ENCODE data around the gene TSGA10IP. TPM values are rescaled to one million over a fixed set of nuclear protein-coding genes. Genes with fewer than 3 reads are reported as not detected.
A peak's percentile ranks its signal among the peaks of the same experiment; 100 is the strongest.

Gene TSGA10IP
- total RNA-seq, 1 donor from 2014 or later: not detected

- DNase-seq (ENCODE audit: low spot score): no peak
Observed at GRCh38 chr11:65917434-65918210, 27.7 kb upstream of the TSGA10IP start.

DNA sequence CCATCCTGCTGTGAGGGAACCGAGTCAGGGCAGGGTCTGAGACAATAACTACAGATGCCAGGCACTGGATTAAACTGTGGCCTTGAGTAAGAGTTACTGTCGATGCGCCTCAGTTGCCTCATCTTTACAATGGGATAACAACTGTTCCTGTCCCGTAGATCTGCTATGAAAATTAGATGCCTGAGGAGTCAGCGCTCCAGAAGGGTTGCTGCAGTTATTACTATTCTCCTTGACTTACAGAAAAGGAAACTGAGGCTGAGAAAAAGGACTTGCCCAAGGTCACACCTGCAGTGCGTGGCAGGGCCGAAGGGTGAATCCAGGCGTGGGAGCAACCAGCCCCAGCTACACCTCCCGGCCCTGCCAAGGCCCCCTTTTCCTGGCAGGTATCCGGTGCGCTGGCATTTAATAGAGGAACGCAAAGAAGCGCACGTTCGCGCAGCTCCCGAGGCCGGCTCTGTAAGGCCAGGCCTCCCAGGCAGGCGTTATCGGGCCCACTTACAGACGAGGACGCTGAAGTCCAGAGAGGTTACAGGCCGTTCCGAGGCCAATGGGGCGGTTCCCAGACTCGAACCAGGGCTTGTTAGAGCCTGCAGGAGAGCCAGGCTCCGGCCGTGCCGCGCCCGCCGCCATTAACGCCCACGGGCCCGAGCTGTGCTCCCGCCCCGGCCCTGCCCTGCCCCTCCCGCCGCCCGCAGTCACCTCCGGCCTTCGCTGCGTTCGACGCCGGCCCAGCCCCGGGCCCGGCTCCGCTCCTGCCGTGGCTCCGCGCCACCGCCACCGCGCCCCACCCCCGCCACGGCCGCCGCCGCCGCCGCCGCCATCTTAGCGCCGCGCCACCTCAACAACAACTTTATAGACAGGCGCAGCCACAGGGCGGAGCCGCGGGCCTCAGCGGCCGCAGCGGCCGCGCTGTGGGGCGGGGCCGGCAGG lies 26.8 kb upstream of the TSGA10IP start, which contains the start of gene C11orf68:
C11orf68 (minus strand) TSS at position 852 of the 930 bp plus-strand sequence; CDS start at position 821, 31 bp downstream.
- no peak for DNase-seq (ENCODE audit: low spot score)

GRCh38 chr11:65919141-65919572 lies 26.1 kb upstream of the TSGA10IP start, which contains the start of gene DRAP1:
Gene DRAP1 (plus strand): TSS chr11:65919426. CDS start chr11:65919502, 76 bp downstream.
- DNase-seq (ENCODE audit: low spot score): peak; percentile 99

DNA sequence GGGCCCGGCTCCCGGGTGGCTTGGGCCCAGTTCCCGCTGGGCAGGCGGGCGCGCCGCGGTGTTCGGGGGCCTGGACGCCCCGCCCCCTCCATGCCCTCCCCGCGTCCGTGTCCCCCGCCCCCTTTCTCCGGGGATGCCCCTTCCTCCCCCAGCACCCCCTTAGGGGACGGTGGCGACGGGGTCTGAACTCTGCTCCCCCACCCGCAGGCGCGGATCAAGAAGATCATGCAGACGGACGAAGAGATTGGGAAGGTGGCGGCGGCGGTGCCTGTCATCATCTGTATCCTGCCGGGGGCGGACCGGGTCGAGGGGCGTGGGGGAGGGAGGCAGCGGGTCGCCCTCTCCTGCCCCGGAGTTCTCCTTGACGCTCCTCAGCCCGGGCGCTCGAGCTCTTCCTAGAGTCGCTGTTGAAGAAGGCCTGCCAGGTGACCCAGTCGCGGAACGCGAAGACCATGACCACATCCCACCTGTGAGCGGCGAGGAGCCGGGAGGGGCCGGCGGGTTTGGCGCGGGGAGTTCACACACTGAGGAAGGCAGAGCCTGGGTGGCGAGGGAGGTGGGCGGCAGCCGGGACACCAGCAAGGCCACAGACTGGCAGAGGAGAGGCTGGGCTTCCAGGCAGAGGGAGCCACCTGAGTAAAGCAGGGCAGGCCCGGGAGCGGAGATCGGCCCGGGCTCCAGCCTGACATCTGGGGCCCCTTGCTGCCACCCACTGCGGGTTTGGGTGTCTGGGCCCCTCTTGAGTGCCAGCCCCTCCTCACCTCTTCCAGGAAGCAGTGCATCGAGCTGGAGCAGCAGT lies 25.5 kb upstream of the TSGA10IP start:
- peak; percentile 39 for DNase-seq (ENCODE audit: low spot score)

DNA sequence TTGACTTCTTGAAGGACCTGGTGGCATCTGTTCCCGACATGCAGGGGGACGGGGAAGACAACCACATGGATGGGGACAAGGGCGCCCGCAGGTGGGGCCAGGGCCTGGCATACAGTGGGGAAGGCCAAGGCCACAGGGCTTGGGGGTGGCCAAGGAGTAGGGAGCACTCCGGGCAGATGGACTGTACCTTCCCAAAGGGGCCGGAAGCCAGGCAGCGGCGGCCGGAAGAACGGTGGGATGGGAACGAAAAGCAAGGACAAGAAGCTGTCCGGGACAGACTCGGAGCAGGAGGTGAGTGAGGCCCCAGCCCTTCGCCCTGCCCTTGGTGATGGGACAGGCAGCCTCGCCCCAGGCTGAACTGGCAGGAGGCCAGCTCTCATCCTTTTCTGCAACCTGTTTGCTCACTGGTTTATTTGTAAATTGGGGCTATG lies 24.9 kb upstream of the TSGA10IP start:
- no peak for DNase-seq (ENCODE audit: low spot score)

- DNase-seq (ENCODE audit: low spot score): no peak
Observed at GRCh38 chr11:65921033-65921555, 24.2 kb upstream of the TSGA10IP start.

DNA sequence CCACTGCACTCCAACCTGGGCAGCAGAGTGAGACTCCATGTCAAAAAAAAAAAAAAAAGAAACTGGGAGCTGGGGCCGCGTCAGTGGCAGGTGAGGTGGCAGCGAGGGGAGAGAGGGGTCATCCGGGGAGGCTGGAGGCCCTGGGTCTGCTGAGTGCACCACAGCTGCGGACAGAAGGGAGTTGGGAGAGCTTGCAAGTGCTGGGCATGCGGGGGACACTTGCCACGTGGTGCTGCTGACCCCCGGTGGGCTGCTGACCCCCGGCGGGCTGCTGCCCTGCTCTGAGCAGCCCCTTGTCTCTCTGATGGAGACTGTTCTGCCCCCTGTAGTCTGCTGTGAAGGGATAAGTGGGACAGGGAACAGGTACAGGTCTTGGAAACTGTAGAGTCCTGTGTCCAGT lies 23.4 kb upstream of the TSGA10IP start:
- no peak for DNase-seq (ENCODE audit: low spot score)

DNA sequence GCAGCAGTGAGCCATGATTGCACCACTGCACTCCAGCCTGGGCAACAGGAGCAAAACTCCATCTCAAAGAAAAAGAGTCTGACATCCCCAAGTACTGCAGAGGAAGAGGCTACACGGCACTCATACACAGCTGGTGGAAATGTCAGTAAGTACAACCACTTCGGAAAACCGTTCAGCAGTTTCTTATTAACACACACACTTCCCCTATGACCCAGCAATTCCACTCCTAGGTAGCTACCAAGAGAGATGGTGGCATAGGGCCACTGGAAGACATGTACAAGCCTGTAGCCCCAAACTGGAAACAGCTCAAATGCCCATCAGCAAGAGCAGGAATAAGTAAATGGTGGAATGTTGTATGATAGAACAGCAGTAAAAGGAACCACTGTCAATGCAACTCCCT lies 22.7 kb upstream of the TSGA10IP start:
- DNase-seq (ENCODE audit: low spot score): no peak

GRCh38 chr11:65925397-65925796 lies 19.9 kb upstream of the TSGA10IP start:
- no peak for DNase-seq (ENCODE audit: low spot score)

DNA sequence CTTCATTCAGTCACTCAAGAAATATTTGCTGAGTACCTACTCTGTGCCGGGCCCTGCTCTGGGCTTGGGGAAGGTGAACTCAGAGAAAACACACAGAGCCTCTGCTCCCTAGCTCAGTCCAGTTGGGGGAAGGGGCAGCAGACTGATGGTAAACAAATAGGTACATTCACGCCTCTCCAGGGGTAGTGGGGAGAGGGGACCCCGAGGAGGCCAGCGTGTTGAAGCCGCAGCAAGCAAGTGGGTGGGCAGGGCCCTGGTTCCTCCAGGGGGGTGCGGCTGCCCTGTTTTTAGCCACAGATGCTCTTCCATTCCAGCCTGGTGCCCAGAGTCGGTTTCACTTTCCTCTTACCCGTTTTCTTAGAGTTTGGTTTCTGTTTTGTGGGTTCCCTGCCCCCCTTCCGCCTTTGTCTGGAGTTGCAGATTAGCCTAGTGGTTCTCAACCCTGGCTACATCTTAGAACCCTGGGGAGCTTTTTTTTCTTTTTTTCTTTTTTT lies 17.3 kb upstream of the TSGA10IP start:
- peak; percentile 32 for DNase-seq (ENCODE audit: low spot score)

DNA sequence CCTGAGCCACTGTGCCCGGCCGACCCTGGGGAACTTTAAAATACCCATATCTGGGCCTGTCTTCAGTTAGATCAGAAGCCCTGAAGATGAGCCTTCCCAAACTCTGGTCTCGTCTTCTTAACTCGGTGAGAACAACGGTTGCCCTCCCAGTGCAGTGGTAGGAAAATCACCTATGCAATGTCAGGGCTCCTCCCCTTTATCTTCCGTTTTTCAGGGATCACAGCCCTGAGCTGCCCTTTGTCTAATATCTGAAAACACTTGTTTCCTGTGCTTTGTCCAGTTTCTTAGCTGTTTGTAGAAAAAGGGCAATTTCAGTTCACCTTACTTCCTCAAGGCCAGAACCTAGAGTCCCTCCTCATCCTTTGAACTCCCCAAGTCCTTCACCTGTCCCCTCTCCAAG lies 16.6 kb upstream of the TSGA10IP start:
- no peak for DNase-seq (ENCODE audit: low spot score)

GRCh38 chr11:65931773-65932557 lies 13.3 kb upstream of the TSGA10IP start:
- DNase-seq (ENCODE audit: low spot score): no peak

DNA sequence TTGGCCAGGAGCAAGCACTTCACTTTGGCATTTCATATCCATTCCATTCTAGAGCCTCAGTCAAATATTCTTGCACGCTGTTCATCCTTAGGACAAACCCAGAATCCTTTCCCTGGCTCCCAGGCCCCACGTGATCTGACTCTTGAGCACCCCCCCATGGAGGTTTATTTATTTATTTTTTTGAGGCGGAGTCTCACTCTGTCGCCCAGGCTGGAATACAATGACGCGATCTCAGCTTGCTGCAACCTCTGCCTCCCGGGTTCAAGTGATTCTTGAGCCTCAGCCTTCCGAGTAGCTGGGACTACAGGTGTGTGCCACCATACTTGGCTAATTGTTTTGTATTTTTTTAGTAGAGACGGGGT lies 12.7 kb upstream of the TSGA10IP start:
- no peak for DNase-seq (ENCODE audit: low spot score)

DNA sequence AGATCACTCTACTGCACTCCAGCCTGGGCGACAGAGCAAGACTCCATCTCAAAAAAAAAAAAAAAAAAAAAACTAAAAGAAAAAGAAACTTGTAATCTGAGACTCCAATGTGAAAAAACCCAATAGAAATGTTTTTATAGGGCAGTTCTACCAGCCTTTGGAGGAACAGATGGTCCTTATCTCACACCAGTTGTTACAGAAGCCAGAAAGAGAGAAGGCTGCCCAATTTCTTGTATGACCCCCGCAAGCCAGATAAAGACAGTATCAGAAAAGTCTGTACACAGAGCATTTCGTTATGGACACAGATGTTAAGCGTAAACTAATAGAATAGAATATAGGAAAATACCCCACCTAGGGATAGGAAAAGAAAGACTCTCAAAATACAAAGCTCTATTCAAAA lies 11.3 kb upstream of the TSGA10IP start:
- no peak for DNase-seq (ENCODE audit: low spot score)

DNA sequence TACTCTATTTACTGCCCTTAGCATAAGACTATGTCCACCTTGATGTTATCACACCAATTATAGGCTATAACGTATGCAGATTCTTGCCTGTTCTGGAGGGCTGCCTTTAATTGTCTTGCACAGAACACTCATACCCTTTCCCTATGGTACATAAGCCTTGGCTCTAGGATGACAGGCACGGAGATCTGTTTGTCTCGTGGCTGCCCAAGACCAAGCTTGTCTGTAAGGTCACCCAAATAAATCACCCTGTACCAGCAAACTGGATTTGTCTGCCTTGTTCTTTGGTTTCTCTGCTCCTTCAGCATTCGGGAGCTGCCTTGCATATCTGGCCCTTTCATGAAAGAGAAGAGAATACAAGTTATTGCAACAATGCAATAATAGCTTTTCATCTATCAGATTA lies 7.5 kb upstream of the TSGA10IP start:
- no peak for DNase-seq (ENCODE audit: low spot score)

DNA sequence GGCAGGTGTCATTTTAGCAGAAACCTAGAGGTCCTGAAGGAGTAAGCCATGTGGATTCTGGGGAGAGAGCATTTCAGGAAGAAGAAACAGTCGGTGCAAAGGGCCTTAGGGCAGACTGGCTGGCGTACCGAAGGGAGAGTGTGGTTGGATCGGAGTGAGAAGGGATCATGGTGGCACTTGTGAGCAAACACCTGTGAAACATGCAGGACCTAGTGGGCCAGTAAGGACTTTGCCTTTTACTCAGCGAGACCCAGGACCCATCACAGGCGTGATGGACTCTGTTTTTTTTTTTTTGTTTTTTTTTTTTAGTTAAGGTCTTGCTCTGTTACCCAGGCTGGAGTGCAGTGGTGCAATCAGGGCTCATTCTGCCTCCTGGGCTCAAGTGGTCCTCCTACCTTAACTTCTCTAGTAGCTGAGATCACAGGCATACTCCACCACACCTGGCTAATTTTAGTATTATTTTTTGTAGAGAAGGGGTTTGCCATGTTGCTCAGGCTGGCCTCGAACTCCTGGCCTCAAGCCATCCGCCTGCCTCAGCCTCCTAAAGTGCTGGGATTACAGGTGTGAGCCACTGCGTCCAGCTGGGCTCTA lies 3.5 kb upstream of the TSGA10IP start:
- DNase-seq (ENCODE audit: low spot score): no peak

GRCh38 chr11:65942531-65942930 lies 2.7 kb upstream of the TSGA10IP start:
- no peak for DNase-seq (ENCODE audit: low spot score)

DNA sequence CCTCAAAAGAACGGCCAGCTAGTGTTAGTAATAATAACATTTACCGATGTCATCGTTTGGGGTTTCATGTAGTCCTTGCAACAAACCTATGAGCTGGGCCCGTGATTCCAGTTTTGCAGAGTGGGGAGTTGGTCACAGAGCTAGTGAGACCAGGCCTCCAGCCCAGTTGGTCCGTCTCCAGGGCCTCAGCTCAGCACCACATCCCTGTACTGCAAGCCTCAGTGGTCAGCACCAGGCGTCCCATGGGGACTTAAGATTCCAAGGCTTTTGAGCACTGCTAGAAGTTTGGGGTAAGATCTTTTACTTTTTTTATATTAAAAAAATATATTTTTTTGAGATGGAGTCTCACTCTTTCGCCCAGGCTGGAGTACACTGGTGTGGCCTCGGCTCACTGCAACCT lies 1.1 kb upstream of the TSGA10IP start:
- DNase-seq (ENCODE audit: low spot score): no peak

- no peak for DNase-seq (ENCODE audit: low spot score)
Observed at GRCh38 chr11:65944767-65945166, 513 bp upstream of the TSGA10IP start.

GRCh38 chr11:65945941-65946558 lies 770 bp downstream of the TSGA10IP start:
- no peak for DNase-seq (ENCODE audit: low spot score)

Measured in mucosa of gallbladder (tissue), 1 donor.